GM11168 (cell line): ENCODE data around the gene MMD2.

Experiments
- in situ Hi-C: fragments of 300-500 bp; cut with MboI; formaldehyde crosslinking; loops from one replicate; pipeline ENCODE4 v1.12.0; 2022; ENCODE audit warnings: low sequenced_read_pairs; ENCODE audit not compliant: unreplicated experiment

Gene MMD2

GRCh38 chr7:4959893-4960292, 906 bp upstream of the MMD2 start:
- in situ Hi-C loops, result no loop called here

GRCh38 chr7:4959306-4959705, 319 bp upstream of the MMD2 start:
- in situ Hi-C loops, result no loop called here

- in situ Hi-C loops, result no loop called here
Observed at GRCh38 chr7:4957847-4958476, 1.0 kb downstream of the MMD2 start.

GRCh38 chr7:4951903-4952636, 6.9 kb downstream of the MMD2 start:
- in situ Hi-C loops, result no loop called here

GRCh38 chr7:4951304-4951703, 7.7 kb downstream of the MMD2 start:
- in situ Hi-C loops, result no loop called here

DNA sequence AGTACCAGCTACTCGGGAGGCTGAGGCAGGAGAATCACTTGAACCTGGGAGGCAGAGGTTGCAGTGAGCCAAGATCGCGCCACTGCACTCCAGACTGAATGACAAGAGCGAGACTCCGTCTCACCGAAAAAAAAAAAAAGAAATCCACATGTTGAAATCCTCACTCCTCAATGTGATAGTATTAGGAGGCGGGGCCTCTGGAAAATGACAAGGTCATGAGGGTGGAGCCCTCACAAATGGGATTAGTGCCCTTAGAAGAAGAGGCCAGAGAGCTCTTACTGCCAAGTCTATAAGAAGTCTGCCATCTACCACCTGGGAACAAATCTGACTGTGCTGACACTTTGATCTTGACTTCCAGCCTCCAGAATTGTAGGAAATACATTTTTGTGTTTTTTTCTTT, 10.6 kb downstream of the MMD2 start:
- in situ Hi-C loops, result no loop called here

DNA sequence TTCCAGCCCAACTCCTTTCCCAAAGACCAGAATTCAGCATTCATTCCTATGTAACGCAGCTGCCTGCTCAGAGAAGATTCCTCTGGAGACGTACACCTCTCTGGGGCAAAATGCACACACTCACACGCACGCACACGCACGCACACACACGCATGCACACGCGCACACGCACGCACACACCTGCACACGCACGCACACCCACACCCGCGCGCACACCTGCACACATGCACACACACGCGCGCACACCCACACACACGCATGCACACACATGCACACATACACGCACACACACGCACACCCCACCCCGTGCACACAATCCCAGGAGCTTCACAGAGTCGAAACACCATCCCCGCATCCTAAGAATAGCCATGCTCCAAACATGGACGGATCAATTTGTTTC, 13.0 kb downstream of the MMD2 start:
- in situ Hi-C loops, result no loop called here

- in situ Hi-C loops, result no loop called here
Observed at GRCh38 chr7:4944939-4945338, 14.0 kb downstream of the MMD2 start.

- in situ Hi-C loops, result no loop called here
Observed at GRCh38 chr7:4943297-4943696, 15.7 kb downstream of the MMD2 start.

- in situ Hi-C loops, result no loop called here
Observed at GRCh38 chr7:4939971-4940728, 18.8 kb downstream of the MMD2 start.

DNA sequence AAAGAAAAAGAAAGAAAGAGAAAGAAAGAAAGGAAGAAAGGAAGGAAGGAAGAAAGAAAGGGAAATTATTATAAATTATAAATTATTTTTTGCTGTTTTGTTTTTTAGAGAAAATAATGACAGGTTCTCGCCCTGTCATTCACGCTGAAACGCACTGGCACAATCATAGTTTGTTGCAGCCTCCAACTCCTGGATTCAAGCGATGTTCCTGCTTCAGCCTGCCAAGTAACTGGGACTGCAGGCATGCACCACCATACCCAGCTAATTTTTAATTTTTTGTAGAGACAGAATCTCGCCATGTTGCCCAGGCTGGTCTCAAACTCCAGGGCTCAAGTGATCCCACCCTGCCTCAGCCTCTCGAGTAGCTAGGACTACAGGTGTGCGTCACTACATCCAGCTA, 21.6 kb downstream of the MMD2 start:
- in situ Hi-C loops, result no loop called here

DNA sequence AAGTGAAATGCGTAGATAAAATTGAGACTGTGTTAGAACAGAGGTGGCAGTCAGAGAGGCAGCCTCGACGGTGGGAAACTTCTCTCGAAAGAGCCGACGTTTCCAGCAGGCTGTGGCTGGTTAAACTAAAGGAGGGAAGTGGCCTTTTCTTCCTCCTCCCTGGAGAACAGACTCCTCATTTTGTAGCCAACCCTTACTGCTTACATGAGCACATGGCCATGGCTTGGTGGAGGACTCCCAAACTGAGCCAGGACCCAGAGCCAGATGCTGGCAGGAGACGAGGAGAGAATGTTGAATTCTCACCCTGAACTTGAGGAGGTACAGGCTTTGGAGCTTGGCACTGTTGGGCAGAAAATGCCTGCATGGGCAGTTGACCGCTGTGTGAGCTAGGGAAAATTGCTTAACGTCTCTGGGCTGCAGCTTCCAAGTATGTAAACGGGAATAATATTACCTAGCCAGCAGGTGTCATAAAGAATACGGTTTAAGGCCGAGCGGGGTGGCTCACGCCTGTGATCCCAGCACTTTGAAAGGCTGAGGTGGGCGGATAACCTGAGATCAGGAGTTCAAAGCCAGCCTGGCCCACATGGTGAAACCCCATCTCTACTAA, 24.5 kb downstream of the MMD2 start:
- in situ Hi-C loops, result no loop called here

GRCh38 chr7:4931943-4932342, 27.0 kb downstream of the MMD2 start:
- in situ Hi-C loops, result no loop called here

- in situ Hi-C loops, result no loop called here
Observed at GRCh38 chr7:4929005-4929404, 30.0 kb downstream of the MMD2 start.

DNA sequence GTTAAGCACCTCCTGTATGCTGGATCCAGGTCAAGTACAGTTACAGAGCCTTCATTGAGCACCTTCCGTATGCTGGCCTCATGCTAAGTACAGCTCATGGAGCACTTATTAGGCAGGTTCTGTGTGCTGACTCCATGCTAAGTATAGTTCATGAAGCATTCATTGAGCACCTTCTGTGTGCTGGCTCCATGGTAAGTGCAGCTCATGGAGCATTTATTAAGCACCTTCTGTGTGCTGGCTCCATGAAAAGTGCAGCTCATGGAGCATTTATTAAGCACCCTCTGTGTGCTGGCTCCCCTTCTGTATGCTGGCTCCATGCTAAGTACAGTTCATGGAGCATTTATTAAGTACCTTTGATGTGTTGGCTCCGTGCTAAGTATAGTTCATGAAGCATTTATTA, 30.5 kb downstream of the MMD2 start:
- in situ Hi-C loops, result no loop called here

GRCh38 chr7:4919969-4920766, 38.8 kb downstream of the MMD2 start:
- in situ Hi-C loops, result no loop called here

DNA sequence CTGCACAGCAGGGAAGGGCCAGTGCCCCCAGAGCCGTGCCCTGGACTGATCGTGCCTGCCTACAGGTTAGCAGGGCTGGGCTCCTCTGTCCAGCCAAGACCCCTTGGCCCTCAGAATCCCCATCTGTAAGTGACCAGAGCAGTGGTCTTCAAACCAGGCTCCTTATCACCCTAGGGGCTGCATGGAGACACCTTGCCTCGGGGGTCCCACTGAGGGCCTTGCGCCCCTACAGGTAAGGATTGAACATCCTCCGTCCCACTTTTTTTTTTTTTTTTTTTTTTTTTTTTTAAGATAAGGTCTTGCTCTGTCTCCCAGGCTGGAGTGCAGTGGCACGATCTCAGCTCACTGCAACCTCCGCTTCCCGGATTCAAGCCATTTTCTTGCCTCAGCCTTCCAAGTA, 42.9 kb downstream of the MMD2 start:
- in situ Hi-C loops, result no loop called here

DNA sequence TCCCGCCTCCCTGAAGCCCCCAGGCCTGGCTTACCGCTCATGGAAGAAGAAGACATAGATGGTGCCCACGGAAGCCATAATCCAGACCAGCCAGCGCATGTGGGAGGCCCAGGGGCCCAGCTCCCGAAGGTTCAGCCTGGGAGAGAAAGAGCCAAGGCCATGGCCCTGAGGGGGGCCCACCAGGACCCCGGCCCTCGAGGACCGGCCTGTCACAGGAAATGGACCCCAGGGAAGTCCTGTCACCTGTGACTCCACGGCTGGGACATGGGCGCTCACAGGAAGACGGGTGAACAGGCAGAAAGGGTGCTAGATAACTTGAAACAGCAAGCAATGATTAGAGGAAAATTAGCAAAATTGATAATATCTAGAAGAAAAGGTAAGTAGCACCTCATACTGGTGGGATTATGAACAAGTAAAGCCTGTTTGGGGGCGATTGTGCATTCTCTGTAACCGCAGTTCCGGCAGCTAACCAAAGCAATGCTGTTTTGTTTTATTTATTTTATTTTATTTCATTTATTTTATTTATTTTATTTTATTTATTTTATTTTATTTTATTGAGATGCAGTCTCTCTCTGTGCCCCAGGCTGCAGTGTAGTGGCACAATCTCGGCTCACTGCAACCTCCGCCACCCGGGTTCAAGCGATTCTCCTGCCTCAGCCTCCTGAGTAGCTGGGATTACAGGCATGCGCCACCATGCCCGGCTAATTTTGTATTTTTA, 47.7 kb downstream of the MMD2 start:
- in situ Hi-C loops, result no loop called here

DNA sequence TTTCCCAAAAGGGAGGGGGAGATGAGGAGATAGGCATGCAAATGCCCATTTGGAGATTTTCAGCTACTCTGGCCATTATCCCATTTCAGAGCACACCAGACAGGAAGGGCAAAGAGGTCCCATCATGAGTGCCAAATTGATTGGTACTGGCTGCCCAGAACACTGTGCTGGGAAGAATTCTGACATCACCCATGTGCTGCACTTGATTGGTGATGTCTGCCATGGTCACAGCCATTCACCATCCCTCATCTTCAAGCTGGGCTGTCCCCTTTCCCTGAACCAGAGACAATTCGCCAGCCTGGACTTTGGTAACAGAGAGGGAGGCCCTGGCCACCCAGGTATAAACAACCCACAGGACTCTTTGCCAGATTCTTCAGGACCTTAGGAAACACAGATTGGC, 52.3 kb downstream of the MMD2 start:
- in situ Hi-C loops, result no loop called here

GRCh38 chr7:4905171-4905570, 53.8 kb downstream of the MMD2 start:
- in situ Hi-C loops, result no loop called here
